Fibroblast of villous mesenchyme (primary cell): ENCODE data around the gene ALX3. TPM values are rescaled to one million over a fixed set of nuclear protein-coding genes. Genes with fewer than 3 reads are reported as not detected.

Source experiments
- DNase-seq: peaks from one replicate; pipeline ENCODE4 v3.0.0-alpha.2; 2010; ENCODE audit warnings: low read depth
- H3K4me3 ChIP-seq: 2 replicates; pipeline ENCODE4 v1.5.1; 2011; ENCODE audit warnings: low read depth, mild to moderate bottlenecking, low read length
- CTCF ChIP-seq: IDR thresholded peaks from 2 replicates; pipeline ENCODE4 v1.5.1; 2012; ENCODE audit warnings: low read depth, mild to moderate bottlenecking, low read length; ENCODE audit not compliant: insufficient read depth
- total RNA-seq: library from RNA; depleted of rRNA; stranded (reverse); fragments of >200 nt; gene quantifications from 2 replicates; pipeline ENCODE4 v1.2.3, GENCODE V29; 2012

The ALX3 gene
- total RNA-seq, 1 donor, result not detected

- DNase-seq, result no peak
- peak; percentile 77 for TF ChIP-seq CTCF
- H3K4me3 ChIP-seq, result no peak overlapping the region
Measured at GRCh38 chr1:110060034-110060661, 10.3 kb downstream of the ALX3 start.

- H3K4me3 ChIP-seq, result no peak overlapping the region
- no peak for TF ChIP-seq CTCF
- DNase-seq, result peak; percentile 45
Measured at GRCh38 chr1:110059133-110059863, 11.2 kb downstream of the ALX3 start.

- TF ChIP-seq CTCF, result no peak
- no peak overlapping the region for H3K4me3 ChIP-seq
- no peak for DNase-seq
Measured at GRCh38 chr1:110058591-110058990, 11.9 kb downstream of the ALX3 start.

- no peak for TF ChIP-seq CTCF
- H3K4me3 ChIP-seq, result no peak overlapping the region
- no peak for DNase-seq
Measured at GRCh38 chr1:110057963-110058518, 12.4 kb downstream of the ALX3 start.

- no peak for TF ChIP-seq CTCF
- no peak overlapping the region for H3K4me3 ChIP-seq
- peak; percentile 16 for DNase-seq
Measured at GRCh38 chr1:110056776-110057175, 13.7 kb downstream of the ALX3 start.

GRCh38 chr1:110056285-110056683 is 14.2 kb downstream of the ALX3 start:
- no peak for TF ChIP-seq CTCF
- no peak for DNase-seq
- H3K4me3 ChIP-seq, result no peak overlapping the region
